HFFc6 (cell line): Measurements from ENCODE around the gene ZSCAN21. TPM values are rescaled to one million over a fixed set of nuclear protein-coding genes. Genes with fewer than 3 reads are reported as not detected.

Experiments
- DNase-seq: peaks from one replicate; pipeline ENCODE4 v3.0.0-alpha.2; 2018
- H3K27ac Mint-ChIP-seq: 2 replicates; pipeline ENCODE4 v1.8.0; 2020; ENCODE audit warnings: mild to moderate bottlenecking, mixed read lengths
- H3K27me3 Mint-ChIP-seq: 2 replicates; pipeline ENCODE4 v1.8.0; 2021; ENCODE audit warnings: mild to moderate bottlenecking, moderate library complexity, mixed read lengths; ENCODE audit not compliant: insufficient read depth
- H3K36me3 Mint-ChIP-seq: 2 replicates; pipeline ENCODE4 v1.8.0; 2021; ENCODE audit warnings: low read depth, mixed read lengths
- H3K4me1 Mint-ChIP-seq: 2 replicates; pipeline ENCODE4 v1.8.0; 2020; ENCODE audit warnings: low read depth, mixed read lengths
- H3K4me3 Mint-ChIP-seq: 2 replicates; pipeline ENCODE4 v1.8.0; 2020; ENCODE audit warnings: mild to moderate bottlenecking, moderate library complexity, mixed read lengths
- H3K9me3 Mint-ChIP-seq: 2 replicates; pipeline ENCODE4 v1.8.0; 2020; ENCODE audit warnings: mild to moderate bottlenecking, mixed read lengths
- total RNA-seq, 6 experiments: library from RNA; stranded (reverse); fragmentation: NEBNext Ultra II Directional; extraction: Animal tissue kit (Norgen Biotek cat#: 25700); gene quantifications; 2 replicates in 1 of 6; 3 replicates in 5 of 6; pipeline ENCODE4 v1.2.3, GENCODE V29; 2021
- TF ChIP-seq, protein P1 (sequence below): fragments of 200-600 bp; sonication (generic); IDR thresholded peaks from 2 replicates; pipeline ENCODE4 v1.5.0; 2021; ENCODE audit warnings: antibody characterized with exemption, mild to moderate bottlenecking

Gene ZSCAN21
- total RNA-seq, 6 experiments from 2014 or later, result 8.2 to 9.8 (median 9.2) TPM

DNA sequence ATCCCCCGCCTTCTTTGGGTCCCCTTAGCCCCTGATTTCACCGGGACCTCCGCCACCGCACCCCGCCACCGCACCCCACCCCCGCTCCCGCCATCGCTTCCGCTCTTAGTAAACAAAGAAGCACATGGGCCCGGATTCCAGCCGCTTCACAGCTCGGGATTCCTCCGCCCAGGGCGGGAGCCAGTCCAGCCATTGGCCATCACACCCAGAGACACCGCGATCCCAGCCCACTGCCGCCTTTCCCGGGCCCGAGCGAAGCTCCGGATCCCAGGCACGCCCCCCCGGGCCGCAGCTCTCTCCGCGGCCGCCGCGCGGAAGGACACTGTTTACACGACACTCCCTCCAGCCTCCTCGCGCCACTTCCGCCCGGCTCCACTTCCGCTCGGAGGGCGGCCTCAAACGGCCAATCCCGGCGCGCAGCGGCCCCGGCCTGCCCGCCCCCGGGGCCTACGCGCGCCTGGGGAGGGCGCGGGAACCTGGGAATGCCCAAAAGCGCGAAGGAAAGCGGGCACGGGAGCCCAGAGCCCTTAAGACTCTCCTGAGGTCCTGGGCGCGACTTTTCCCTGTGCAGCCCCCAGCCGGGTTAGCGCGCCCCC, 50.9 kb downstream of the ZSCAN21 start:
- Mint-ChIP-seq H3K4me1 (peaks cover 48% of the 10 kb centered on the region), H3K36me3 (peaks cover 54% of the 10 kb centered on the region), H3K9me3 (no peaks in the 10 kb centered on the region), H3K27ac (peak overlapping the region; percentile 91), H3K27me3 (peaks cover 2% of the 10 kb centered on the region), H3K4me3 (peak overlapping the region; percentile 90)
- TF ChIP-seq, protein P1, sequence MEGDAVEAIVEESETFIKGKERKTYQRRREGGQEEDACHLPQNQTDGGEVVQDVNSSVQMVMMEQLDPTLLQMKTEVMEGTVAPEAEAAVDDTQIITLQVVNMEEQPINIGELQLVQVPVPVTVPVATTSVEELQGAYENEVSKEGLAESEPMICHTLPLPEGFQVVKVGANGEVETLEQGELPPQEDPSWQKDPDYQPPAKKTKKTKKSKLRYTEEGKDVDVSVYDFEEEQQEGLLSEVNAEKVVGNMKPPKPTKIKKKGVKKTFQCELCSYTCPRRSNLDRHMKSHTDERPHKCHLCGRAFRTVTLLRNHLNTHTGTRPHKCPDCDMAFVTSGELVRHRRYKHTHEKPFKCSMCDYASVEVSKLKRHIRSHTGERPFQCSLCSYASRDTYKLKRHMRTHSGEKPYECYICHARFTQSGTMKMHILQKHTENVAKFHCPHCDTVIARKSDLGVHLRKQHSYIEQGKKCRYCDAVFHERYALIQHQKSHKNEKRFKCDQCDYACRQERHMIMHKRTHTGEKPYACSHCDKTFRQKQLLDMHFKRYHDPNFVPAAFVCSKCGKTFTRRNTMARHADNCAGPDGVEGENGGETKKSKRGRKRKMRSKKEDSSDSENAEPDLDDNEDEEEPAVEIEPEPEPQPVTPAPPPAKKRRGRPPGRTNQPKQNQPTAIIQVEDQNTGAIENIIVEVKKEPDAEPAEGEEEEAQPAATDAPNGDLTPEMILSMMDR, result 0 out of 2 replicates have a peak, but pooled peaks have one; percentile 12
- peak; percentile 99 for DNase-seq

DNA sequence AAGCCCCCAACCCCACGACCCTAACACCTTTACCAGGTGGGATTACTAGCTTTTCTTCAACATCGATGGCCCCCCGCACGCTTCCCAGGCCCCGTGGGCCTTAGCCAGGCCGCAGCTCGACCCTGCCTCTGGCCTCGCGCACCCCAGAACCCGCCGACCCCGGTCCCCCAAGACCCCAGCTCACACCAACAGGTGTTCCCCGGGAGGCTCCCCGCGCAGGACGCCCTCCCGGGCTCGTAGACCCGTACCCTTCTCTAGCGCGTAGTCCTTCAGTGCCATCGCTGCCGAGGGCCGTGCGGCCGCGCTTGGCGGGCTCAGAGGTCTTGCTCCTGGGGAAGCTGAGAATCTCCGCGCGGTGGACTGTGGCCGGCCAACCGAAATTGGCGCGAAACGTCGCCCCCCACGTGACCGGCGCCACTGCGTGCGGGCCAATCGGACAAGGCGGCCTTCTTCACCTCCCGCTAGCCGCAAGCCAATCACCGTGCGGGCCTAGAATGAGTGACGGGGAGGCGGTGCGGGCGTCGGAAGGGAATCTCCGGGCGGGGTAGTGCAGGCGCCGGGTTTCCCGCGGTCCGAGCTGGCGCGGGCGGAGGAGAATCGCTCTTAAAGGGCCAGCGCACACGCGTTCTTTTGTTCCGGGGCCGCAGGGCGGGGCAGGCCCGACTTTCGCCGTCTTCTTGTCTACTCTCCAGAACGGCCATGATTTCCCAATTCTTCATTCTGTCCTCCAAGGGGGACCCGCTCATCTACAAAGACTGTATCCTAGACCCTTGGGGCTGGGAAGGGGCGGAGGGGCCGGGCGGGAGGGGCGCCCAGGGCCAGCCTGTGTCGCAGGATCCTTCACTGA, 51.7 kb downstream of the ZSCAN21 start, which contains the start of the genes AP4M1 and MCM7:
Gene AP4M1 (plus strand): TSS at position 628 of the 847 bp plus-strand sequence. CDS start 72 bp downstream, at position 700.
Gene MCM7 (minus strand): TSS at position 382 of the 847 bp plus-strand sequence. CDS start 103 bp downstream, at position 279.
- Mint-ChIP-seq H3K4me3 (peak within 1 kb of the TSS; percentile 90), H3K36me3 (peaks cover 47% of the 10 kb centered on the region), H3K9me3 (no peaks in the 10 kb centered on the region), H3K4me1 (peaks cover 45% of the 10 kb centered on the region), H3K27ac (peak within 1 kb of the TSS; percentile 91), H3K27me3 (peaks cover 2% of the 10 kb centered on the region)
- DNase-seq, result peak; percentile 99
- TF ChIP-seq, protein P1, result 0 out of 2 replicates have a peak, but pooled peaks have one; percentile 3

DNA sequence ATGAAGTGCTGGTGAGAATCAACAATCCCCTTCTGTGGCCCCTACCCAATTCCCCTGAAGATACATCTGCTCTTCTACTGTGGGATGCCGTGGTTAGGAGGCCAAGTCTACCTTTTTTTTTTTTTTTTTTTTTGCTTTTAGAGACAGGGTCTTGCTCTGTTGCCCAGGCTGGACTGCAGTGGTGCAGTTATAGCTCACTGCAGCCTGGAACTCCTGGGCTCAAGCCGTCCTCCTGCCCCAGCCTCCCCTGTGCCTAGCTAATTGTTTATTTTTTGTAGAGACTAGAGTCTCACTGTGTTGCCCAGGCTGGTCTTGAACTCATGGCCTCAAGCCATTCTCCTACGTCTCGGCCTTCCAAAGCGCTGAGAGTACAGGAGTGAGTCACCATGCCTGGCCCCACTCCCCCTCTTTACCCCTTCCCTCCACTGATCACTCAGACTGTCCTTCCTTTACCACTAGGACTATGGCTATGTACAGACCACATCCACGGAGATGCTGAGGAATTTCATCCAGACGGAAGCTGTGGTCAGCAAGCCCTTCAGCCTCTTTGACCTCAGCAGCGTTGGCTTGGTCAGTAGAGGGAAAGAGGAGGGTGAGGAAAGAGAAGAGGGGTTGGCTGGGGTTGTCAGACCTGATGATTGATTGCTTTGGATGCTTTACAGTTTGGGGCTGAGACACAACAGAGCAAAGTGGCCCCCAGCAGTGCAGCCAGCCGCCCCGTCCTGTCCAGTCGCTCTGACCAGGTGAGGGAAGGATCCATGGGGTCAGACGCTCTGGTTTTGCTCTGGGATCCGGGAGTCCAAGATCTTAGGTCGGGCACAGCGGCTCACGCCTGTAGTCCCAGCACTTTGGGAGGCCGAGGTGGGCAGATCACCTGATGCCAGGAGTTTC, 53.6 kb downstream of the ZSCAN21 start:
- Mint-ChIP-seq H3K4me1 (peaks cover 40% of the 10 kb centered on the region), H3K9me3 (no peaks in the 10 kb centered on the region), H3K27me3 (peaks cover 2% of the 10 kb centered on the region; the same call in 1 of the 2 replicates), H3K27ac (peak overlapping the region; percentile 91), H3K4me3 (peak overlapping the region; percentile 90), H3K36me3 (peaks cover 39% of the 10 kb centered on the region)
- DNase-seq, result peak; percentile 93
- TF ChIP-seq, protein P1, result no peak

DNA sequence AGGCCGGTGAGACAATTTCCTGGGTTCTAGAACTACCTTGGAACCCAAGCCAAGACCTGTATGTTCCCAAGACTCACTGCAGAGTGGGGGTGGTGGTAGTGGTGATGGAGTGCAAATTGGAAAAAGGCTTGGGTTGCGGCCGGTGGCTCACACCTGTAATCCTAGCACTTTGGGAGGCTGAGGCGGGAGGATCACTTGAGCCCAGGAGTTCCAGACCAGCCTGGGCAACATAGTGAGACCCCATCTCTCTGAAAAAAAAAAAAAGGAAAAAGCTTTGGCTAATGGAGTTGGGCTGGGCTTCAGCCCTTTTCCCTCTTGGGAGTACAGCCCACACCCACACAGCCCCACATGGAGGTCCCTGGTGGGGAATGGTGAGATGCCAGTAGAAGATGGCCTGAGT, 56.0 kb downstream of the ZSCAN21 start:
- H3K4me3 Mint-ChIP-seq, result no peak overlapping the region
- peaks cover 25% of the 10 kb centered on the region for H3K36me3 Mint-ChIP-seq
- TF ChIP-seq, protein P1, result no peak
- H3K9me3 Mint-ChIP-seq, result no peaks in the 10 kb centered on the region
- H3K27me3 Mint-ChIP-seq, result peaks cover 2% of the 10 kb centered on the region; the same call in 1 of the 2 replicates
- H3K27ac Mint-ChIP-seq, result no peak overlapping the region
- DNase-seq, result no peak
- H3K4me1 Mint-ChIP-seq, result peaks cover 20% of the 10 kb centered on the region

DNA sequence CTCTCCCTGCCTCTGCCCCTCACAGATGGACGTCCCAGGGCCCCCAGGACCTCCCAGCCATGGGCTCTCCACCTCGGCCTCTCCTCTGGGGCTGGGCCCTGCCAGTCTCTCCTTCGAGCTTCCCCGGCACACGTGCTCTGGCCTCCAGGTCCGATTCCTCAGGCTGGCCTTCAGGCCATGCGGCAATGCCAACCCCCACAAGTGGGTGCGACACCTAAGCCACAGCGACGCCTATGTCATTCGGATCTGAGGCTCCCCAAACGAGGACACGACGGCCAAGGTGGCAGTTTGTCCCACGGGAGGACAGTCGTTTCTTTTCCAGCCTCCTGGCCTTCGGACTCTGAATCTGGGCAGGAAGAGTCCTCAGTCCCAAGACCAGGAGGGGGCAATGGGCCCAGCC, 57.1 kb downstream of the ZSCAN21 start:
- no peak overlapping the region for H3K4me3 Mint-ChIP-seq
- TF ChIP-seq, protein P1, result no peak
- no peak overlapping the region for H3K27ac Mint-ChIP-seq
- peaks cover 33% of the 10 kb centered on the region for H3K36me3 Mint-ChIP-seq
- H3K9me3 Mint-ChIP-seq, result no peaks in the 10 kb centered on the region
- DNase-seq, result no peak
- H3K27me3 Mint-ChIP-seq, result no peaks in the 10 kb centered on the region
- H3K4me1 Mint-ChIP-seq, result peaks cover 20% of the 10 kb centered on the region
